ENCODE measurements around the gene GALNT18. TPM values are rescaled to one million over a fixed set of nuclear protein-coding genes. Genes with fewer than 3 reads are reported as not detected.

Gene GALNT18
- total RNA-seq, 1 experiment from 2014 or later: 1.7 TPM

DNA sequence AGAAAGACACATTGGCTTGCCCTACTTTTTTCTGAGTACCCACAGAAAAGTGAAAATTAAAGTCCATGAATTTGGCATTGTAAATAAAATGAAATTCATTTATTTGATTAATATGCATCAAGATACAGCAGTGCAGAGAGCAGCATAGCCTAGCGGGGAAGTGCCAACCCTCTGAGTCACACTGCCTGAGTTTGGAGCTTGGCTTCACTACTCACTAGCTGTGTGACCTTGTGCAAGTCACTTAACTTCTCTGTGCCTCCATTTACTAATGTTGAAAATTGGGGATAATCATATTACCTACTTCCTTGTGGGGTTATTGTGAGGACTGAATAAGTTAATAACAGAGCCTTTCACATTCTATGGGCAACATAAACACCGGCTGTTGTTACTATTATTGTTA lies 157.2 kb downstream of the GALNT18 start:
- H2BK120ac ChIP-seq (ENCODE audit: low read depth, low read length, poor library complexity, severe bottlenecking): no peak overlapping the region
- no peaks in the 10 kb centered on the region for H3K23me2 ChIP-seq (ENCODE audit: insufficient read length, low read depth, low read length, poor library complexity, severe bottlenecking)
- H3K9me3 ChIP-seq (ENCODE audit: control insufficient read depth, low read depth, low read length): no peaks in the 10 kb centered on the region
- no peak overlapping the region for H4K91ac ChIP-seq (ENCODE audit: insufficient read length, low read depth, low read length)
- peaks cover 0 to 6% of the 10 kb centered on the region in 2 experiments; a peak in 1 of 5 replicates for H3K9me3 Mint-ChIP-seq
- H4K5ac ChIP-seq (ENCODE audit: insufficient read length, low read depth, low read length): no peak overlapping the region
- H2BK15ac ChIP-seq (ENCODE audit: low read depth, low read length): no peak overlapping the region
- no peak overlapping the region for H2BK5ac ChIP-seq (ENCODE audit: insufficient read length, low read length)
- no peak overlapping the region for H3K9ac ChIP-seq (ENCODE audit: extremely low read depth, insufficient read length, low read length)
- H3K4me3 Mint-ChIP-seq: no peak overlapping the region
- H2AK5ac ChIP-seq (ENCODE audit: insufficient read length, low read length): no peak overlapping the region
- H3K27me3 ChIP-seq (ENCODE audit: insufficient read depth, low read length): no peaks in the 10 kb centered on the region
- no peak overlapping the region for H3K4ac ChIP-seq (ENCODE audit: low read depth, low read length)
- H3K18ac ChIP-seq (ENCODE audit: insufficient read length, low read depth, low read length): no peak overlapping the region
- no peaks in the 10 kb centered on the region for H3K36me3 Mint-ChIP-seq (ENCODE audit: insufficient read depth in 1 of 3, low read depth in 3 of 3)
- H4K20me1 ChIP-seq (ENCODE audit: control insufficient read depth, insufficient read depth, insufficient read length): no peaks in the 10 kb centered on the region
- no peak overlapping the region for H3T11ph ChIP-seq (ENCODE audit: low read length)
- H3K56ac ChIP-seq (ENCODE audit: insufficient read length, low read depth, low read length): no peak overlapping the region
- no peak for DNase-seq
- H3K79me2 ChIP-seq (ENCODE audit: insufficient read depth, low read length): no peaks in the 10 kb centered on the region
- TF ChIP-seq, protein P1, sequence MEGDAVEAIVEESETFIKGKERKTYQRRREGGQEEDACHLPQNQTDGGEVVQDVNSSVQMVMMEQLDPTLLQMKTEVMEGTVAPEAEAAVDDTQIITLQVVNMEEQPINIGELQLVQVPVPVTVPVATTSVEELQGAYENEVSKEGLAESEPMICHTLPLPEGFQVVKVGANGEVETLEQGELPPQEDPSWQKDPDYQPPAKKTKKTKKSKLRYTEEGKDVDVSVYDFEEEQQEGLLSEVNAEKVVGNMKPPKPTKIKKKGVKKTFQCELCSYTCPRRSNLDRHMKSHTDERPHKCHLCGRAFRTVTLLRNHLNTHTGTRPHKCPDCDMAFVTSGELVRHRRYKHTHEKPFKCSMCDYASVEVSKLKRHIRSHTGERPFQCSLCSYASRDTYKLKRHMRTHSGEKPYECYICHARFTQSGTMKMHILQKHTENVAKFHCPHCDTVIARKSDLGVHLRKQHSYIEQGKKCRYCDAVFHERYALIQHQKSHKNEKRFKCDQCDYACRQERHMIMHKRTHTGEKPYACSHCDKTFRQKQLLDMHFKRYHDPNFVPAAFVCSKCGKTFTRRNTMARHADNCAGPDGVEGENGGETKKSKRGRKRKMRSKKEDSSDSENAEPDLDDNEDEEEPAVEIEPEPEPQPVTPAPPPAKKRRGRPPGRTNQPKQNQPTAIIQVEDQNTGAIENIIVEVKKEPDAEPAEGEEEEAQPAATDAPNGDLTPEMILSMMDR (conservative IDR thresholded peaks at IDR 0.05): no peak
- H3K4me1 ChIP-seq (ENCODE audit: insufficient read depth, low read length): no peaks in the 10 kb centered on the region
- peaks cover 5 to 10% of the 10 kb centered on the region in 2 experiments; a peak in 3 of 4 replicates for H3K4me1 Mint-ChIP-seq
- H3K23ac ChIP-seq (ENCODE audit: insufficient read length, low read depth, low read length): no peak overlapping the region
- no peak overlapping the region for H3K14ac ChIP-seq (ENCODE audit: insufficient read depth, low read length)
- H2BK12ac ChIP-seq (ENCODE audit: insufficient read length, low read depth, low read length): no peak overlapping the region
- H3K4me2 ChIP-seq (ENCODE audit: insufficient read depth, insufficient read length, low read length): no peak overlapping the region
- no peak overlapping the region for H4K8ac ChIP-seq (replicated peaks; ENCODE audit: insufficient read length, low read depth, low read length)
- H2BK20ac ChIP-seq (ENCODE audit: low read depth, low read length, poor library complexity, severe bottlenecking): no peak overlapping the region
- H2AFZ ChIP-seq (ENCODE audit: low read length): no peak overlapping the region
- no peak overlapping the region for H3K27ac ChIP-seq (ENCODE audit: insufficient read length, low read depth, low read length)
- no peaks in the 10 kb centered on the region for H3K27me3 Mint-ChIP-seq (ENCODE audit: low read depth)
- no CpG with 5 or more reads among the region's 2 CpGs for WGBS (ENCODE audit: extremely low coverage, insufficient read length, low lambda C conversion rate)
- H3K79me1 ChIP-seq (ENCODE audit: insufficient read depth, low read depth, low read length, poor library complexity, severe bottlenecking): no peaks in the 10 kb centered on the region
- H3K27ac Mint-ChIP-seq: no peak overlapping the region
